ENCODE results near the gene ZBTB24. TPM values are rescaled to one million over a fixed set of nuclear protein-coding genes. Genes with fewer than 3 reads are reported as not detected.
A peak's percentile ranks its signal among the peaks of the same experiment; 100 is the strongest.

ZBTB24 gene
- total and polyA plus RNA-seq, 10 donors: 4.5 to 15.0 (median 11.9) TPM

- DNase-seq: peak; percentile 81
- H3K9me3 ChIP-seq: no peaks in the 10 kb centered on the region
- intact Hi-C loops (cut with DNase I; ENCODE audit: low total_unique reads): loop anchor here (10.0 kb wide), 1 partner anchor 61 kb away; the partner anchor contains the start of gene CD164
- H3K27me3 ChIP-seq (replicated peaks in 1 of 7): peaks cover 0 to 3% (median 0%) of the 10 kb centered on the region in 7 donors
- no peak overlapping the region for H3K4me3 ChIP-seq
- TF ChIP-seq POLR2AphosphoS5 (IDR thresholded peaks at IDR 0.05) (peak in 1 of 3 donors; percentile 59), POLR2A (IDR thresholded peaks at IDR 0.05) (no peak)
- WGBS, 5 donors: 69 to 90% (median 86%) methylated on average over 4 to 15 of the region's 15 CpGs
- H3K36me3 ChIP-seq: peaks cover 0 to 91% (median 42%) of the 10 kb centered on the region in 6 donors
- H3K27ac ChIP-seq: no peak overlapping the region
- H3K4me1 ChIP-seq: peaks cover 11 to 69% (median 35%) of the 10 kb centered on the region in 6 donors
Measured at GRCh38 chr6:109446072-109446471, 36.9 kb downstream of the ZBTB24 start.

GRCh38 chr6:109445382-109445781, 37.6 kb downstream of the ZBTB24 start:
- peaks cover 0 to 85% (median 42%) of the 10 kb centered on the region in 6 donors for H3K36me3 ChIP-seq
- H3K9me3 ChIP-seq: no peaks in the 10 kb centered on the region
- peaks cover 0 to 3% (median 0%) of the 10 kb centered on the region in 7 donors for H3K27me3 ChIP-seq (replicated peaks in 1 of 7)
- 89 to 94% (median 92%) methylated on average over 9 of the region's 9 CpGs for WGBS, 5 donors
- H3K4me3 ChIP-seq: no peak overlapping the region
- peaks cover 9 to 64% (median 30%) of the 10 kb centered on the region in 6 donors for H3K4me1 ChIP-seq
- H3K27ac ChIP-seq: no peak overlapping the region
- intact Hi-C loops (cut with DNase I; ENCODE audit: low total_unique reads): loop anchor here (10.0 kb wide), 1 partner anchor 61 kb away; the partner anchor contains the start of gene CD164
- peak in 1 of 3 donors; percentile 1 for TF ChIP-seq POLR2AphosphoS5 (IDR thresholded peaks at IDR 0.05)
- TF ChIP-seq CTCF (IDR thresholded peaks at IDR 0.05 in 8 of 11, conservative IDR thresholded peaks at IDR 0.05 in 3 of 11): no peak
- no peak for DNase-seq

- DNase-seq: no peak
- Histone ChIP-seq H3K27me3 (replicated peaks in 1 of 7) (no peaks in the 10 kb centered on the region), H3K4me1 (peaks cover 5 to 58% (median 20%) of the 10 kb centered on the region in 6 donors), H3K27ac (peak overlapping the region in 1 of 8 donors; percentile 92), H3K36me3 (peaks cover 0 to 66% (median 42%) of the 10 kb centered on the region in 6 donors), H3K4me3 (no peak overlapping the region), H3K9me3 (no peaks in the 10 kb centered on the region)
- 85 to 96% (median 94%) methylated on average over 5 to 10 of the region's 10 CpGs for WGBS, 5 donors
- TF ChIP-seq POLR2AphosphoS5 (IDR thresholded peaks at IDR 0.05): peak in 1 of 3 donors; percentile 37
- no peak for TF ChIP-seq CTCF (IDR thresholded peaks at IDR 0.05 in 8 of 11, conservative IDR thresholded peaks at IDR 0.05 in 3 of 11)
- intact Hi-C loops (cut with DNase I; ENCODE audit: low total_unique reads): loop anchor here (10.0 kb wide), 1 partner anchor 59 kb away; the partner anchor contains the start of gene CD164
Measured at GRCh38 chr6:109443425-109443950, 39.5 kb downstream of the ZBTB24 start.

GRCh38 chr6:109442393-109442924, 40.6 kb downstream of the ZBTB24 start:
- intact Hi-C loops (cut with DNase I; ENCODE audit: low total_unique reads): loop anchor here (10.0 kb wide), 1 partner anchor 58 kb away; the partner anchor contains the start of gene CD164
- H3K27me3 ChIP-seq (replicated peaks in 1 of 7): no peaks in the 10 kb centered on the region
- no peak for TF ChIP-seq POLR2A (IDR thresholded peaks at IDR 0.05)
- TF ChIP-seq POLR2AphosphoS5 (IDR thresholded peaks at IDR 0.05): no peak
- TF ChIP-seq CTCF (IDR thresholded peaks at IDR 0.05 in 8 of 11, conservative IDR thresholded peaks at IDR 0.05 in 3 of 11): no peak
- H3K9me3 ChIP-seq: no peaks in the 10 kb centered on the region
- H3K4me3 ChIP-seq: peak overlapping the region in 1 of 8 donors; percentile 81
- peak overlapping the region in 3 of 8 donors; percentile 90 to 92 (median 91) for H3K27ac ChIP-seq
- no peak for DNase-seq
- 93 to 99% (median 95%) methylated on average over 6 of the region's 6 CpGs for WGBS, 5 donors
- H3K36me3 ChIP-seq: peaks cover 0 to 55% (median 42%) of the 10 kb centered on the region in 6 donors
- peaks cover 5 to 48% (median 18%) of the 10 kb centered on the region in 6 donors for H3K4me1 ChIP-seq

Data from spleen (tissue), 11 donors.